Endothelial cell of umbilical vein (primary cell): ENCODE data around the gene GH1. TPM values are rescaled to one million over a fixed set of nuclear protein-coding genes. Genes with fewer than 3 reads are reported as not detected.

Experiments
- BruUV-seq: library from RNA; stranded (reverse); fragments of 400-500 nt; replicated peaks from 2 replicates; lab custom pipeline; 2021; lab: Mats Ljungman, UMichigan
- CTCF ChIA-PET: fragments of 300-600, 350-600 bp; sonication (Branson Sonifier 250); formaldehyde crosslinking; loops from one replicate; lab custom pipeline; 2021; ENCODE audit warnings: antibody characterized with exemption, inconsistent platforms; lab: Charles Lee
- POLR2A ChIA-PET: fragments of 300-600, 350-600 bp; sonication (Branson Sonifier 250); formaldehyde crosslinking; loops from one replicate; lab custom pipeline; 2021; ENCODE audit warnings: antibody characterized with exemption, inconsistent platforms; lab: Charles Lee
- DNase-seq: peaks from one replicate; pipeline ENCODE4 v3.0.0-alpha.2; 2011; ENCODE audit warnings: low read depth, low spot score
- FAIRE-seq: peaks from 2 replicates; lab custom pipeline; 2011; peaks lifted over from hg19 to GRCh38; lab: Jason Lieb, UNC
- H2AFZ ChIP-seq: 2 replicates; pipeline ENCODE4 v1.6.0; 2012; ENCODE audit warnings: low read depth, low read length, control low read depth, inconsistent platforms
- H3K27ac ChIP-seq: 2 replicates; pipeline ENCODE4 v1.5.1; 2011; ENCODE audit warnings: low read depth, mild to moderate bottlenecking, control low read depth, low read length, moderate library complexity; ENCODE audit not compliant: insufficient read depth
- H3K27me3 ChIP-seq, 2 experiments: 2 replicates each; pipeline versions ENCODE4 v1.6.0 to v1.6.1; 2011; ENCODE audit warnings: low read length in 2 of 2, mixed read lengths in 1 of 2; ENCODE audit not compliant: control insufficient read depth in 2 of 2, insufficient read depth in 2 of 2
- H3K36me3 ChIP-seq, 2 experiments: 2 replicates in 1 of 2; 3 replicates in 1 of 2; pipeline ENCODE4 v1.5.1; 2011; ENCODE audit warnings: low read length in 2 of 2, mild to moderate bottlenecking in 1 of 2, moderate library complexity in 1 of 2; ENCODE audit not compliant: control insufficient read depth in 2 of 2, insufficient read depth in 2 of 2; ENCODE audit errors: extremely low read depth in 1 of 2
- H3K4me1 ChIP-seq: 3 replicates; pipeline ENCODE4 v1.5.1; 2011; ENCODE audit warnings: mild to moderate bottlenecking, low read length; ENCODE audit not compliant: control insufficient read depth, insufficient read depth; ENCODE audit errors: extremely low read depth
- H3K4me2 ChIP-seq: 2 replicates; pipeline ENCODE4 v1.6.1; 2011; ENCODE audit warnings: low read length, control low read depth, mixed read lengths; ENCODE audit not compliant: insufficient read depth
- H3K4me3 ChIP-seq, 3 experiments: fragments of 200-600 bp in 1 of 3; sonication (generic), shearing (Covaris generic) in 1 of 3; replicated peaks in 1 of 3; 2 replicates each; pipeline ENCODE4 v1.5.1; 2011 to 2016; ENCODE audit warnings: control low read depth in 3 of 3, low read length in 3 of 3, mild to moderate bottlenecking in 2 of 3, inconsistent platforms in 1 of 3, low read depth in 1 of 3, moderate library complexity in 1 of 3; ENCODE audit not compliant: insufficient read depth in 1 of 3
- H3K79me2 ChIP-seq: 2 replicates; pipeline ENCODE4 v1.6.0; 2012; ENCODE audit warnings: low read length, inconsistent platforms; ENCODE audit not compliant: control insufficient read depth, insufficient read depth
- H3K9ac ChIP-seq: replicated peaks from 2 replicates; pipeline ENCODE3; 2011; ENCODE audit warnings: low read length, control low read depth; ENCODE audit not compliant: insufficient read depth; ENCODE audit errors: extremely low read depth
- H3K9me1 ChIP-seq: replicated peaks from 3 replicates; pipeline ENCODE4 v1.6.0; 2011; ENCODE audit warnings: mild to moderate bottlenecking, low read length; ENCODE audit not compliant: control insufficient read depth, insufficient read depth; ENCODE audit errors: extremely low read depth
- H3K9me3 ChIP-seq: replicated peaks from 2 replicates; pipeline ENCODE4 v1.5.1; 2012; ENCODE audit warnings: low read length, inconsistent platforms; ENCODE audit not compliant: control insufficient read depth, insufficient read depth
- H4K20me1 ChIP-seq: replicated peaks from 2 replicates; pipeline ENCODE3; 2011; ENCODE audit warnings: mild to moderate bottlenecking, low read length; ENCODE audit not compliant: control insufficient read depth, insufficient read depth; ENCODE audit errors: extremely low read depth
- CTCF ChIP-seq, 2 donors: IDR thresholded peaks; 1 replicate in 1 of 2; 2 replicates in 1 of 2; pipeline ENCODE4 v1.5.1; 2011; ENCODE audit warnings: low read length in 2 of 2, mild to moderate bottlenecking in 2 of 2, moderate library complexity in 2 of 2, control low read depth in 1 of 2, inconsistent platforms in 1 of 2, low read depth in 1 of 2; ENCODE audit not compliant: insufficient read depth in 1 of 2; ENCODE audit errors: extremely low read depth in 1 of 2
- EZH2 ChIP-seq: IDR thresholded peaks from 2 replicates; pipeline ENCODE4 v1.6.1; 2012; ENCODE audit warnings: borderline replicate concordance, low read depth, mild to moderate bottlenecking, moderate library complexity, low read length, inconsistent platforms; ENCODE audit not compliant: severe bottlenecking
- FOS ChIP-seq: IDR thresholded peaks from 2 replicates; pipeline ENCODE4 v1.6.1; 2011; ENCODE audit warnings: mild to moderate bottlenecking, low read length, moderate library complexity, borderline replicate concordance; ENCODE audit not compliant: insufficient read depth
- GATA2 ChIP-seq: IDR thresholded peaks from 2 replicates; pipeline ENCODE4 v1.7.0; 2011; ENCODE audit warnings: low read depth, mild to moderate bottlenecking, moderate library complexity, mixed read lengths, low read length; ENCODE audit not compliant: insufficient read length, insufficient read depth
- JUN ChIP-seq: IDR thresholded peaks from 2 replicates; pipeline ENCODE4 v1.6.1; 2011; ENCODE audit warnings: borderline replicate concordance, low read depth; ENCODE audit not compliant: insufficient read length, insufficient read depth
- MAX ChIP-seq: IDR thresholded peaks from 2 replicates; pipeline ENCODE4 v1.6.1; 2011; ENCODE audit not compliant: insufficient read depth, insufficient read length
- MYC ChIP-seq: IDR thresholded peaks from one replicate; pipeline ENCODE4 v1.6.1; 2011; ENCODE audit warnings: mild to moderate bottlenecking, low read depth, low read length
- POLR2A ChIP-seq: IDR thresholded peaks from 2 replicates; pipeline ENCODE4 v1.6.1; 2012; ENCODE audit warnings: low read depth, mild to moderate bottlenecking, control low read depth, low read length
- POLR2AphosphoS5 ChIP-seq: IDR thresholded peaks from 2 replicates; pipeline ENCODE4 v1.6.1; 2012; ENCODE audit warnings: low read depth, mild to moderate bottlenecking, control low read depth, low read length, moderate library complexity; ENCODE audit not compliant: insufficient read depth
- dilution Hi-C: fragments of 300-500 bp; cut with MboI; formaldehyde crosslinking; loops from one replicate; pipeline ENCODE4 v1.15.0; 2019; ENCODE audit warnings: low sequenced_read_pairs; ENCODE audit not compliant: extremely low pct_ligation_motif_present
- intact Hi-C: fragments of 100-400 bp; cut with micrococcal nuclease; formaldehyde crosslinking; loops from one replicate; pipeline ENCODE4 v1.10.0; 2022
- polyA plus RNA-seq, 4 experiments: library from polyadenylated mRNA; depleted of rRNA in 3 of 4; stranded (reverse) in 3 of 4; unstranded in 1 of 4; fragments of >200 nt; gene quantifications; 2 replicates each; pipeline versions ENCODE4 v1.2.1 to v1.2.3, GENCODE V29; 2011 to 2012; ENCODE audit warnings: missing spikeins in 1 of 4
- total RNA-seq: library from RNA; stranded (reverse); gene quantifications from 2 replicates; pipeline ENCODE4 v1.2.3, GENCODE V29; 2021

GH1 gene
- total and polyA plus RNA-seq, 2 donors (not counting 3 experiments of a cell fraction or from before 2014, with no cell fraction given): not detected

- no TSS peak for BruUV-seq
- Histone ChIP-seq H3K36me3 (no peaks in the 10 kb centered on the region), H3K27me3 (no peaks in the 10 kb centered on the region), H3K79me2 (no peaks in the 10 kb centered on the region), H3K4me3 (no peak overlapping the region), H3K4me1 (peaks cover 4% of the 10 kb centered on the region), H3K9me1 (no peaks in the 10 kb centered on the region), H3K4me2 (no peak overlapping the region), H4K20me1 (no peaks in the 10 kb centered on the region), H3K9me3 (no peaks in the 10 kb centered on the region), H2AFZ (no peak overlapping the region), H3K27ac (no peak overlapping the region), H3K9ac (no peak overlapping the region)
- DNase-seq (no peak), FAIRE-seq (no peak)
- dilution Hi-C loops: no loop called here
- intact Hi-C loops: no loop called here
- ChIA-PET CTCF (interaction anchor here (1.1 to 3.5 kb wide), 6 partner anchors 10 to 204 kb away, joined by 3 to 26 read pairs (median 10); partner anchors contain the start of gene GH1), POLR2A (no interaction called here)
- TF ChIP-seq JUN: no peak
- TF ChIP-seq FOS: no peak
- no peak for TF ChIP-seq CTCF (IDR thresholded peaks at IDR 0.05; ENCODE audit: extremely low read depth in 1 of 2, insufficient read depth in 1 of 2, low read depth in 1 of 2, low read length in 2 of 2)
- TF ChIP-seq POLR2A: no peak
- no peak for TF ChIP-seq POLR2AphosphoS5
- TF ChIP-seq EZH2: no peak
- no peak for TF ChIP-seq MAX
- TF ChIP-seq GATA2: no peak
- TF ChIP-seq MYC: no peak
Measured at GRCh38 chr17:63928966-63929695, 10.5 kb upstream of the GH1 start.
